Body of pancreas (tissue), 4 donors: ENCODE data around the gene GRID2.

Source experiments
- POLR2A ChIP-seq, 3 donors: fragments of 450-650 bp; IDR thresholded peaks; one replicate each; pipeline ENCODE4 v1.6.1; 2016; ENCODE audit warnings: antibody characterized with exemption in 3 of 3, mild to moderate bottlenecking in 2 of 3
- TF ChIP-seq, protein P1 (sequence below), 7 experiments: fragments of 450-650 bp in 4 of 7; fragments of 200-600 bp in 3 of 7; sonication (generic) in 3 of 7; IDR thresholded peaks; one replicate each; pipeline ENCODE4 v1.5.1; 2016 to 2019; ENCODE audit warnings: antibody characterized with exemption in 7 of 7

DNA sequence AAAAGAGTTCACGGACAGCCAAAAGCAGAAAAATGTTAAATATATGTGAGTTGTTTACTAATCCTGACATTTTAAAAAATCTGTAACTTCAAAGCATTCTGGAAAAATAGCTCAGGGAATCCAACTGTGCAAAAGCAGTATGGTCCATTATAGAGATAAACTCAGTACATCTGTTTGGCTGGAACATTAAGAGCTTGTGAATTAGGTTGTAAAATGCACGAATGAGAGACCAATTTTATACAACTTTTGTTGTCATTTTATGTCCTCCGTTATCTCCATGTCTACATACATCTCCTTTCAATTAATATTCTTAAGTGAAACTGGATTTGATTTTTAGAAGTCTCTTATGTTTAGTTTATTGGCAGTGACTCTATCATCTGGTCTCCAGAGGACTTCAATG is 1157.8 kb downstream of the GRID2 start:
- TF ChIP-seq, protein P1, sequence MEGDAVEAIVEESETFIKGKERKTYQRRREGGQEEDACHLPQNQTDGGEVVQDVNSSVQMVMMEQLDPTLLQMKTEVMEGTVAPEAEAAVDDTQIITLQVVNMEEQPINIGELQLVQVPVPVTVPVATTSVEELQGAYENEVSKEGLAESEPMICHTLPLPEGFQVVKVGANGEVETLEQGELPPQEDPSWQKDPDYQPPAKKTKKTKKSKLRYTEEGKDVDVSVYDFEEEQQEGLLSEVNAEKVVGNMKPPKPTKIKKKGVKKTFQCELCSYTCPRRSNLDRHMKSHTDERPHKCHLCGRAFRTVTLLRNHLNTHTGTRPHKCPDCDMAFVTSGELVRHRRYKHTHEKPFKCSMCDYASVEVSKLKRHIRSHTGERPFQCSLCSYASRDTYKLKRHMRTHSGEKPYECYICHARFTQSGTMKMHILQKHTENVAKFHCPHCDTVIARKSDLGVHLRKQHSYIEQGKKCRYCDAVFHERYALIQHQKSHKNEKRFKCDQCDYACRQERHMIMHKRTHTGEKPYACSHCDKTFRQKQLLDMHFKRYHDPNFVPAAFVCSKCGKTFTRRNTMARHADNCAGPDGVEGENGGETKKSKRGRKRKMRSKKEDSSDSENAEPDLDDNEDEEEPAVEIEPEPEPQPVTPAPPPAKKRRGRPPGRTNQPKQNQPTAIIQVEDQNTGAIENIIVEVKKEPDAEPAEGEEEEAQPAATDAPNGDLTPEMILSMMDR (IDR thresholded peaks at IDR 0.05) = no peak
- no peak for TF ChIP-seq POLR2A (IDR thresholded peaks at IDR 0.05)
